ENCODE data around the gene SPAG9.

DNA sequence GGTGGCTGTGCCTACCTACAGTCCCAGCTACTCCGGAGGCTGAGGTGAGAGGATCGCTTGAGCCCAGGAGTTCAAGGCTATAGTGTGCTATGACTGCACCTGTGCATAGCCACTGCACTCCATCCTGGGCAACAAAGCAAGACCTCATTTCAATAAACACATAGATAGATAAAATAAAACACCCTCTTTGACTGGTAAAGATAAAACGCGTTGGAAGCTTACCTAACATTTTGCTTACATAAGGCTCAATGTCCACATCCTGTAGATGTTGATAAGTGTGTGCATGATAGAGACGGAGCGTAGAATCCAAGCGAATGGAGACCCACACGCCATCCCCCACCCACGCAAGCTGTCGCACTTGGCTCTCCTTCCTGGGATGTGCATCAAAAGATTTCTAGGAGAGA, 141.1 kb downstream of the SPAG9 start:
- no peak for TF ChIP-seq EZH2phosphoT487 (IDR thresholded peaks at IDR 0.05; ENCODE audit: borderline replicate concordance, low read length)
- TF ChIP-seq, protein P1, sequence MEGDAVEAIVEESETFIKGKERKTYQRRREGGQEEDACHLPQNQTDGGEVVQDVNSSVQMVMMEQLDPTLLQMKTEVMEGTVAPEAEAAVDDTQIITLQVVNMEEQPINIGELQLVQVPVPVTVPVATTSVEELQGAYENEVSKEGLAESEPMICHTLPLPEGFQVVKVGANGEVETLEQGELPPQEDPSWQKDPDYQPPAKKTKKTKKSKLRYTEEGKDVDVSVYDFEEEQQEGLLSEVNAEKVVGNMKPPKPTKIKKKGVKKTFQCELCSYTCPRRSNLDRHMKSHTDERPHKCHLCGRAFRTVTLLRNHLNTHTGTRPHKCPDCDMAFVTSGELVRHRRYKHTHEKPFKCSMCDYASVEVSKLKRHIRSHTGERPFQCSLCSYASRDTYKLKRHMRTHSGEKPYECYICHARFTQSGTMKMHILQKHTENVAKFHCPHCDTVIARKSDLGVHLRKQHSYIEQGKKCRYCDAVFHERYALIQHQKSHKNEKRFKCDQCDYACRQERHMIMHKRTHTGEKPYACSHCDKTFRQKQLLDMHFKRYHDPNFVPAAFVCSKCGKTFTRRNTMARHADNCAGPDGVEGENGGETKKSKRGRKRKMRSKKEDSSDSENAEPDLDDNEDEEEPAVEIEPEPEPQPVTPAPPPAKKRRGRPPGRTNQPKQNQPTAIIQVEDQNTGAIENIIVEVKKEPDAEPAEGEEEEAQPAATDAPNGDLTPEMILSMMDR (IDR thresholded peaks at IDR 0.05; ENCODE audit: low read depth, low read length, poor library complexity, severe bottlenecking): no peak
